AG04450 (cell line): Measurements from ENCODE around the gene ZC3HAV1. TPM values are rescaled to one million over a fixed set of nuclear protein-coding genes. Genes with fewer than 3 reads are reported as not detected.
"Not testable (repeated sequence)": the region's sequence is repeated elsewhere in the genome, so short reads cannot be mapped to it uniquely, and the experiment has no call there.

Source experiments
- CTCF ChIA-PET: fragments of 300-600, 350-600 bp; formaldehyde crosslinking; extraction: SDS; loops from one replicate; lab custom pipeline; 2022; ENCODE audit warnings: antibody characterized with exemption, inconsistent platforms; lab: Charles Lee
- POLR2A ChIA-PET: fragments of 350-600 bp; formaldehyde crosslinking; extraction: SDS; loops from one replicate; lab custom pipeline; 2021; ENCODE audit warnings: antibody characterized with exemption, inconsistent platforms; lab: Yijun Ruan, JAX
- DNase-seq: peaks from one replicate; pipeline ENCODE4 v3.0.0-alpha.2; 2011; ENCODE audit warnings: low read depth, low spot score
- H3K27ac ChIP-seq: one replicate; pipeline ENCODE4 v1.5.1; 2012; ENCODE audit warnings: low read depth, low read length, control low read depth
- H3K27me3 ChIP-seq: one replicate; pipeline ENCODE4 v1.6.0; 2012; ENCODE audit warnings: low read length; ENCODE audit not compliant: control insufficient read depth, insufficient read depth
- H3K4me3 ChIP-seq: 2 replicates; pipeline ENCODE4 v1.5.1; 2011; ENCODE audit warnings: mild to moderate bottlenecking, low read depth, low read length, control low read depth
- H3K9me3 ChIP-seq: 2 replicates; pipeline ENCODE4 v1.5.1; 2012; ENCODE audit warnings: low read length; ENCODE audit not compliant: control insufficient read depth, insufficient read depth
- polyA plus RNA-seq: library from polyadenylated mRNA; depleted of rRNA; stranded (reverse); fragments of >200 nt; gene quantifications from 2 replicates; pipeline ENCODE4 v1.2.3, GENCODE V29; 2011
- TF ChIP-seq, protein P1 (sequence below): IDR thresholded peaks from 2 replicates; pipeline ENCODE4 v1.5.1; 2011; ENCODE audit warnings: low read depth, low read length, control low read depth, inconsistent platforms

ZC3HAV1 gene
- polyA plus RNA-seq, 1 experiment = 25.3 TPM

DNA sequence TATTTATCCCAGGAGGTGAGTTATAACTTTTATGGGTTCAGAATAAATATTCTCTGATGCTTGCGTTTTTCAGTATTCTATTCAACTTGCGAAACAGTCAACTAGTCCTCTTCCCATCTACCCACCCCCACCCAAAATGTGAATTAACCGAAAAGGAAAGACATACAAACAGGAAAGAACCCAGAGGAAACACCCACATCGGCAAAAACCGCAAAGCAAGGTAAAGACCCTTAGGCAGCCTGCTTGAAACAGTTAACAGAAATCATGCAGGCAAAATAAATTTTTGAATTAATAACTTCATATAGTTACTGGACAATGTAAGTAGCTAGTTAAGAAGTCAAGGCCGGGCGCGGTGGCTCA lies 5.4 kb downstream of the ZC3HAV1 start:
- POLR2A ChIA-PET = no interaction called here
- TF ChIP-seq, protein P1, sequence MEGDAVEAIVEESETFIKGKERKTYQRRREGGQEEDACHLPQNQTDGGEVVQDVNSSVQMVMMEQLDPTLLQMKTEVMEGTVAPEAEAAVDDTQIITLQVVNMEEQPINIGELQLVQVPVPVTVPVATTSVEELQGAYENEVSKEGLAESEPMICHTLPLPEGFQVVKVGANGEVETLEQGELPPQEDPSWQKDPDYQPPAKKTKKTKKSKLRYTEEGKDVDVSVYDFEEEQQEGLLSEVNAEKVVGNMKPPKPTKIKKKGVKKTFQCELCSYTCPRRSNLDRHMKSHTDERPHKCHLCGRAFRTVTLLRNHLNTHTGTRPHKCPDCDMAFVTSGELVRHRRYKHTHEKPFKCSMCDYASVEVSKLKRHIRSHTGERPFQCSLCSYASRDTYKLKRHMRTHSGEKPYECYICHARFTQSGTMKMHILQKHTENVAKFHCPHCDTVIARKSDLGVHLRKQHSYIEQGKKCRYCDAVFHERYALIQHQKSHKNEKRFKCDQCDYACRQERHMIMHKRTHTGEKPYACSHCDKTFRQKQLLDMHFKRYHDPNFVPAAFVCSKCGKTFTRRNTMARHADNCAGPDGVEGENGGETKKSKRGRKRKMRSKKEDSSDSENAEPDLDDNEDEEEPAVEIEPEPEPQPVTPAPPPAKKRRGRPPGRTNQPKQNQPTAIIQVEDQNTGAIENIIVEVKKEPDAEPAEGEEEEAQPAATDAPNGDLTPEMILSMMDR = no peak
- DNase-seq = no peak
- Histone ChIP-seq H3K27ac (no peak overlapping the region), H3K9me3 (peaks cover 4% of the 10 kb centered on the region; the same call in 1 of the 2 replicates), H3K27me3 (no peaks in the 10 kb centered on the region), H3K4me3 (no peak overlapping the region)
- CTCF ChIA-PET = interaction anchor here (3.9 kb wide), 1 partner anchor 29 kb away, joined by 15 read pairs; no protein-coding TSS in a partner anchor

DNA sequence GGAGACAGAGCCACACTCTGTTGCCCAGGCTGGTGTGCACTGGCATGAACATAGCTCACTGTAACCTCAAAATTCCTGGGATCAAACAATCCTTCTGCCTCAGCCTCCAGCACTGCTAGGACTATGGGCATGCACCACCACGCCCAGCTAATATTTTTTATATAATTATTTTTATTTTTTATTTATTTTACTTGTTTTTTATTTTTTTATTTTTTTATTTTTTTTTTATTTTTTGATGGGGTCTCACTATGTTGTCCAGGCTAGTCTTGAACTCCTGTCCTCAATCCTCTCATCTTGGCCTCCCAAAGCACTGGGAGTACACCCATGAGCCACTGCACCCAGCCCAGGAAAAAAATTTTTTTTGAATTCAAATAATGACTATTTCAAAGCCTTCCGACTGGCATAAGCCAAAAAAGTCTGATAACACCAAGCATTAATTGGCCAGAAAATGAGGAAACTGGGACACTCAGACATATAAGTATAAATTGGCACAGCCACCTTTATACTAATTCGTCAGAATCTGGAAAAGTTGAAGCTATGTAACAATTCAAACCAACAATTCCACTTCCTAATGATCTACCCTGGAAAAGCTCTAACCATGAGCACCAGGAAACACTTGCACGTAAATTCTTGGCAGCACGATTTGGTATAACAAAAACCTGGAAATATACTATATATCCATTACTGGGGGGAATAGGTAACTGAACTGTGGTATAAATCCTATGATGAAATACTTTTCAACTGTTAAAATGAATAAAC lies 6.3 kb downstream of the ZC3HAV1 start:
- Histone ChIP-seq H3K4me3 (no peak overlapping the region), H3K9me3 (no peaks in the 10 kb centered on the region; the same call in 1 of the 2 replicates), H3K27me3 (no peaks in the 10 kb centered on the region), H3K27ac (no peak overlapping the region)
- CTCF ChIA-PET = interaction anchor here (1.4 to 3.9 kb wide), 2 partner anchors 9 to 28 kb away, joined by 3 to 15 read pairs; no protein-coding TSS in a partner anchor
- TF ChIP-seq, protein P1 = no peak
- POLR2A ChIA-PET = no interaction called here
- DNase-seq = no peak

DNA sequence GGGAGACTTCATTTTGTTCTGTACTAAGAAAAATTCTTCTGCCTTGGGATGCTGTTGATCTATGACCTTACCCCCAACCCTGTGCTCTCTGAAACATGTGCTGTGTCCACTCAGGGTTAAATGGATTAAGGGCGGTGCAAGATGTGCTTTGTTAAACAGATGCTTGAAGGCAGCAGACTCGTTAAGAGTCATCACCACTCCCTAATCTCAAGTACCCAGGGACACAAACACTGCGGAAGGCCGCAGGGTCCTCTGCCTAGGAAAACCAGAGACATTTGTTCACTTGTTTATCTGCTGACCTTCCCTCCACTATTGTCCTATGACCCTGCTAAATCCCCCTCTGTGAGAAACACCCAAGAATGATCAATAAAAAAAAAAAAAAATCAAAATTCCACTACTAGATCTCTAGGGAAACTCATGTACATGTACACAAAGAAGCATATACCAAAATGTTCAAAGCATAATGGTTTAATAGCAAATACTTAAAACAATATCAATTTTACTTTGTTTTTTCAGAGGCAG lies 7.8 kb downstream of the ZC3HAV1 start:
- POLR2A ChIA-PET, H3K27me3 ChIP-seq, H3K27ac ChIP-seq, DNase-seq, H3K9me3 ChIP-seq, H3K4me3 ChIP-seq: not testable (repeated sequence)
- CTCF ChIA-PET = interaction anchor here (3.9 kb wide), 1 partner anchor 27 kb away, joined by 15 read pairs; no protein-coding TSS in a partner anchor

DNA sequence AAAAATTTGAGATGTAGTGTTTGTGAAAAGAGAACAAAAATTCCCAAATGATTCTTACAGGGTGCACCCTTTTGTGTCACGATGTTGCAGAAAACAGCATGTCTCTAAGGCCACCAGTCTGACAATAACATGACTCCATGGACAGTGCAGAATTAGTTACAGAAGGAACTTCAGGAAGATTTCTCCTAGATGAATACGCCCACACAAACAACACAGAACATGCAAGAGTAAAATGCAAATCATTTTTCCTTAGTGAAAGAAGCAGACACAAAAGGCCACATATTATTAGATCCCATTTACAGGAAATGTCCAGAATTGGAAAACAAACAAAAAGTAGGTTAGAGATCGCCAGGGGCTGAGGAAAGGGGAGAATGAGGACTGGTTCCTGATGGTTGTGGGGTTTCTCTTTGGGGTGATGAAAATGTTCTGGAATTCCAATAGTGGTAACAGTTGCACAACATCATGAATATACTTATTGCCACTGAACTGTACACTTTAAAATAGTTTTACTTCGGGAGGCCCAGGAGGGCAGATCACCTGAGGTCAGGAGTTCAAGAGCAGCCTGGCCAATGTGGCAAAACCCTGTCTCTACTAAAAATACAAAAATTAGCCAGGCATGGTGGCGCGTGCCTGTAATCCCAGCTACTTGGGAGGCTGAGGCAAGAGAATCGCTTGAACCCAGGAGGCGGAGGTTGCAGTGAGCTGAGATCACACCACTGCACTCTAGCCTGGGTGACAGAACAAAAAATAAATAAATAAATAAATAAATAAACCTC lies 10.2 kb downstream of the ZC3HAV1 start:
- Histone ChIP-seq H3K27ac (no peak overlapping the region), H3K27me3 (no peaks in the 10 kb centered on the region), H3K4me3 (no peak overlapping the region), H3K9me3 (no peaks in the 10 kb centered on the region)
- CTCF ChIA-PET = interaction anchor here (1.4 kb wide), 1 partner anchor 24 kb away, joined by 5 read pairs; no protein-coding TSS in a partner anchor
- DNase-seq = no peak
- POLR2A ChIA-PET = no interaction called here
- TF ChIP-seq, protein P1 = no peak

DNA sequence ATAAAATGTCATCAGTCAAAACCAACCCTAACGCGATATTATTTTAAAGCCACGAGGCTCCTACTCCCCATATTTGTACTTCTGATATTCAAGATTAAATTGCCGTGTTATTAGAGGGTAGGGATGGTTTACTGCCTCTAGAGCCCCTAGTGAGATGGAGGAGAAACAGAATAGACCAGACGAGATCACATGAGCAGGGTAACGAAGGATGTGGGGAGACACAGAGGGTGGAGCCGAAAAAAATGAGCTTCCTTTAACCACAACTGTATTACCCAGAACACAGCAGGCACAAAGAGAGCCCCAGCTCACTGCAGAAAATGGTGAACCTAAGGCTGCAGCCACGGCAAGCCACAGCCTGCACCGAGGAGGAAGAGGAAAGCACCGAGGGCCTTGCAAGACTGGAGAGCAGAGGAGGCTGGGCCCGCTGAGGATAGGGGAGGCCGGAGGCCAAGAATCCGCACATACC lies 14.3 kb downstream of the ZC3HAV1 start:
- CTCF ChIA-PET = interaction anchor here (0.6 to 2.9 kb wide), 5 partner anchors 8 to 368 kb away, joined by 3 to 24 read pairs (median 4); no protein-coding TSS in a partner anchor
- Histone ChIP-seq H3K27me3 (no peaks in the 10 kb centered on the region), H3K9me3 (no peaks in the 10 kb centered on the region), H3K27ac (no peak overlapping the region), H3K4me3 (no peak overlapping the region)
- POLR2A ChIA-PET = no interaction called here
- DNase-seq = no peak
- TF ChIP-seq, protein P1 = no peak
